Right ventricle myocardium inferior (tissue), 1 donor: ENCODE results near the gene BUB3. TPM values are rescaled to one million over a fixed set of nuclear protein-coding genes. Genes with fewer than 3 reads are reported as not detected.

Experiments used
- ATAC-seq: fragments of 200-7000 bp; cut with Tn5 transposase; one replicate; pipeline ENCODE4 v1.9.1; 2020; ENCODE audit warnings: mild to moderate bottlenecking, moderate library complexity
- DNase-seq: peaks from one replicate; pipeline ENCODE4 v3.0.0; 2021; ENCODE audit errors: missing footprints
- intact Hi-C: fragments of 100-400 bp; cut with DNase I; formaldehyde crosslinking; loops from one replicate; pipeline ENCODE4 v1.11.0; 2022
- total RNA-seq: library from RNA; stranded (reverse); fragmentation: NEBNext Ultra II Directional; extraction: Animal tissue kit (Norgen Biotek cat#: 25700); gene quantifications from one replicate; pipeline ENCODE4 v1.2.1, GENCODE V29; 2021
- donor health status: DM: no; HTN: yes; CAD: no; lungs with severe emphysema.

Gene BUB3
- total RNA-seq, 1 donor from 2014 or later: 37.7 TPM

DNA sequence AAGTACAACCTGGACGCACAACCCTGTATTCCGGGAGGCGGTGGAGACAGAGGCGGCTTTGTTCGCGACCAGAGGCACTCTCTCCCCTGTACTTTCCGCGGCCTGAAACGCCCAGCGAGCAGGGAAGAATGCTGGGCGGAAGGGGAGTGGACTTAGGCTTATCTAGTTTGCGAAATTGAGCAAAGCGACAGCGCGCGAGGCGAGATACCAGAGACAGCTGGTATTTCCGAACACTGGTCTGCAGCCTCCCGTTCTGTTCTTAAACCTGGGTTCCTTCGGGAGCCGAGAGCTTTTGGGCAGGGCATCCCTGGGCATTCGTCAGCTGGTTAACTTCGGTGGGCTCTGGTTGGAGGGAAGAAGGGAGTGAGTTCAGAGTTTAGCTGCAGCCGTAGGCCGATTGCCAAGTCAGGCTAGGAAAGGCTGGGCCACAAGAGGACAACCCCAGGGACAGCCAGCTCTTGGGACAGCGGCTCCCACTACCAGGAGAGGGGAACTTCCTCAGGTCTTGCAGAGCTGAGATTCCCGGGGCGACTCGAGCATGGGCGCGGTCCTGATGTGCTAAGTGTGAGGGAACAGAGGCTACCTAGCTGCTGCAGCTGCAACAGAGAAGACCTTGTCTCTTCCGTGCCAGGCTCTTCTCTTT is 14.6 kb upstream of the BUB3 start:
- no peak for DNase-seq
- no peak for ATAC-seq
- intact Hi-C loops: no loop called here

DNA sequence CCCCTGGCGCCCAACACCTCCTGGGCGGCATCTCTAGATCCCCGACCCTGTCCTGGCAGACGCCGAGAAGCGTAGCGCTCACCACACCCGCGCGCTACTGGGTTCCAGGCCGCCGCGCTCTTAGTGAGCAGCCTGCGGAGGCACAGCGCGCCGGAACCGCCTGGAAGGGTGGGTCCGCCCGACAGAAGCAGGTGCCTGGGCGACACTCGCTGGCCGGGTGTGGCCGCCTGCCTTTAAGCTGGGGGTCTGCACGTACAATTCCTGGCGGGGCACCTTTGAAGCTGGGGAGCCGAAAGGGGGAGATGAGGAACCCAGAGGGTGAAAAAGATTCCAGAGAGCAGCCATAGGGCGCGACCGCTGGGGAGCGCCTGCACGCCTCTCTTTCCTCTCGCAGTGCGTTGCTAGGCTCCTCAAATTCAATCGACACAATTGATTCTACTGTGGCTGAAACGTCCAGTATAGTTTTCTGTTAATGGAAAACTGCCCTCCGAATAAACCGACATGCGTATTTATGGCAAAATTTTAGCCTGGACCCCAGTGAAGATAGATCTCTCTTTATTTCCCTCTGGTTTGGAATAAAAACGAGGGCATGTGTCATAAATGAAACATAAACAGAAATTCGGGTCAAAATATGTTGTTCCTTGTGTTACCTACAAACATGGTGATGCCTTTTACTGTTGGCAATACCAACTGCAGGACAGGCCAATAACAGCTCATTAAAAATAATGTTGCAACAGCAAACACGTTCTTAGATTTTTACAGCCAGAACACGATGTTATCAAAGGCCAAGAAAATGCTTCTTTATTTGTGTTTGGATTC is 13.8 kb upstream of the BUB3 start:
- intact Hi-C loops: no loop called here
- no peak for ATAC-seq

DNA sequence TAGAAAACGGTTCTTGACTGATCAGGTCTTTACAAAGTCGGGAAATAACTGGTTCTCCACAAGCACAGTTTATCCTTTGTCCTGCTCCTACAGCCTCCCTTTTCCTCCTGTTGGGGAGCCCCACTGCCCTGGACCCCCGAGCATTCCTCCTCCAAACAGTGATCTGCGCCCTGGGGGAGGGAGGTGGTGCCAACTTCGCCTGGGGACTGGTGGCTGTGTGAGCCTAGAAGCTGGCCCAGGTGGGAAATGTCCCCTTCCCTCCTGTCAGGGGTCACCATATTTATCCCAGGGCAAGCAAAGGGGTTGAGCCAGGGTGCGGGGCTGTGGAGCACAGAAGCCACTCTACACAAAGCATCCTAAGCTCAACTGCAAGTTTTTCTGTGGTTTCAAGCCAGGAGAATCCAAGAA is 13.2 kb upstream of the BUB3 start:
- no peak for DNase-seq
- ATAC-seq: no peak
- intact Hi-C loops: no loop called here

More for the DNA sequence above, 13.8 kb upstream of the BUB3 start:
- no peak for DNase-seq

DNA sequence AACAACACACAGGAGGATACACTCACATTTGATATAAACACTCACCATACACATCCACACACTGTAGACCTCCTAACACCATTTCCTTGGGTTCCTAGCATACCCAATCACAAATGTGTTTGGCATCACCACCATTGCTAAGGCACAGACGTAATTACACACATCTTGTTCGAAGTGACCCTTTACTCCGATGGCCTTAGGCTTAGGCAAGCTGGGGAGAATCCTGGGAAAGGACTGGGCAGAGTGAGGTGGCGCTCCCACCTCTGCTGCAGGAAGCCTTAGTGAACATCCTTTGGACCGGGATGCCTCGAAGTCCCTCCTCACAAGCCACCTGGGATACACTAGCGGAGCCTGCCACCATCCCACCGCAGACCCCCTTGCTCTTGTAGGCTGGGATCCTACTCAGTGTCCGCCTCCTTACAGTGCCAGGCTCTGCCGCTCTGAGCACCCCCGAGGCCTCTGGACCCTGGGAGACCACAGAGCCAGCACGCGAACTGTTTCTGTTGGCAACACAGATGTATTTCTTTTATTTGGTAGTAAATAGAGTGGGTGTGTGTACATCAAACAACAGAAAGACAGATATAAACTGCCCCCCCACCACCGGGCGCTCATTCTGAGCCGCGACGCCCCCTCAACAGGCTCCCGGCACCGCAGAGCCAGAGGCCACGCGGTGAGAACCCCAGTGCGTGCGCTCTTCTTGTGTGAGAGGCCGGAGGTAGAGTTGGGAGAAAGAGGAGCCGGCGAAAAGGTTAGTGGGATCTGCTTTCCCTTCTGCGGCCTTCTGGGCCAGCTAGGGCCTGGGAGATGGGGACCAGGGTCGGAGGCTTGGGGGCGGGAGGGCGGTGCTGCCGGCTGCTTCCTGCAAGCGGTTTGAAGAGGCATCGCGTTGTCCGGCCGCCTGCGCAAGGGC is 12.2 kb upstream of the BUB3 start:
- DNase-seq: no peak
- no peak for ATAC-seq
- intact Hi-C loops: no loop called here

DNA sequence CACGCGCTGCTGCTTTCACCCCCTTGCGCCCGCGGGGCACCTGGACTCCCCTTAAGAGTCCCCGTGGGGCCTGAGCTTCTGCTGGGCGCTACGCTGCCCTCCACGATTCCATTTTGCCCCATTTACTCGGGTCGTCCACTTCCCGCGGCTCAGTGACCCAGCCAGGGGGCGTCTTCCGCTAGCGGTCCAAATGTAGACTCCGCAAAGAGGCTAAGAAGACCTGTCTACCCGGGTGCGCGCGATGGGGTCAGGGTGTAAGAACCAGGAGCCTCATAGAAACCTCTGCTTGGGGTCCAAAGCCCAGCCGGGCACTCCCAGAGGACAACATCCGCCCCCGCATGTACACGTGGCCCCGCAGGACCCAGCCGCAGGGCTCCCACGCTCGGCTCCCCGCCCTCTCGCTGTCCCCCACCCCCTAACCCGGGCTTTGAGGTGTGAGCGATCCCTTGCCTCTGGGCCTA is 11.5 kb upstream of the BUB3 start:
- ATAC-seq (no peak), DNase-seq (no peak)
- intact Hi-C loops: no loop called here

DNA sequence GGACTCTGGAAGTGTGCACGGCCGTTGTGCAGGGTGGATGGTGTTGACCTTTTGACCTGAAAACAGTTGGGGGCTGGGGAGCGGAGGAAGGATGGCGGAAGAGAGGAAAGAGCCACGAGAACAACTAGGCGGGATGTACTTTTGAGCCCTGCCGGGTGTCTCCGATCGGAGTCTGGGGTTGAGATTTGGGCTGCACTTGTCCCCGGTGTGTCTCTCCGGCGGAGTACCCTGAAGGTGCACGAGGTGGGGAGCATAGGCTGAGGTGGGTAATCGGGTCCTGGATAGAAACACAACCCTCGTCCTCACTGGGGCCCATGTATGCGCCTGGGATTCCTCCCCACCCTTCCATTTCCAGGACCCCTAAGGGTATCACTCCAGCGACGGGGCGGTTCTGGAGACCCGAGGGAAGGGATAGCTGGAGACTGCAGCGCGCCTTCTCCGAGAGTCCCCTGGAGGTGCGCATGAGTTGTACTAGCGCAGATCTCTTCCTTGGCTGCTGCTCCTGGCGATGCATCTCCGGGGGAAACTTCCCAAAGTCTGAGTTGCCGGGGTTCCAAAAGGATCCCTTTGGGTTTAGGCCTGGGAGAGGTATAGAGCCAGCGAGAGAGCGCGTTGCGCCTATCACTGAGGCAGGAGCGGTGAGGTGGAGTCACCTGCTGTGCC is 10.9 kb upstream of the BUB3 start:
- intact Hi-C loops: no loop called here
- no peak for ATAC-seq

DNA sequence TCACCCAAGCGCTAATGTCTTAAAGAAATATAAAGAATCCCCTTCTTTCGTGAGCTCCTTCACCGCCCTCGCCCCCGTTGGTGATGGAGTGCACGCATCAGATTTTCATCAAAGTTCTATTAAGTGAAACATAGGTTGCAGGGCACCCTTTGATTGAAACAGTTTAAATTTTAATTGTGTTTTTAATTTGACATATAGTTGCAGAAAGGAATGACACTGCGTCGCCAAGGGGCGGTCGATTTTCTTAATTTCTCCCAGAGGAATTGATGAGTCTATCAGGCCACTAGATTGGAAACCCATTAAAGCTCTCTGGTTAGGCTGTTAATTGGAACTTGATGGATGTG is 10.4 kb upstream of the BUB3 start:
- ATAC-seq: no peak

More for the DNA sequence above, 10.9 kb upstream of the BUB3 start:
- DNase-seq: no peak

DNA sequence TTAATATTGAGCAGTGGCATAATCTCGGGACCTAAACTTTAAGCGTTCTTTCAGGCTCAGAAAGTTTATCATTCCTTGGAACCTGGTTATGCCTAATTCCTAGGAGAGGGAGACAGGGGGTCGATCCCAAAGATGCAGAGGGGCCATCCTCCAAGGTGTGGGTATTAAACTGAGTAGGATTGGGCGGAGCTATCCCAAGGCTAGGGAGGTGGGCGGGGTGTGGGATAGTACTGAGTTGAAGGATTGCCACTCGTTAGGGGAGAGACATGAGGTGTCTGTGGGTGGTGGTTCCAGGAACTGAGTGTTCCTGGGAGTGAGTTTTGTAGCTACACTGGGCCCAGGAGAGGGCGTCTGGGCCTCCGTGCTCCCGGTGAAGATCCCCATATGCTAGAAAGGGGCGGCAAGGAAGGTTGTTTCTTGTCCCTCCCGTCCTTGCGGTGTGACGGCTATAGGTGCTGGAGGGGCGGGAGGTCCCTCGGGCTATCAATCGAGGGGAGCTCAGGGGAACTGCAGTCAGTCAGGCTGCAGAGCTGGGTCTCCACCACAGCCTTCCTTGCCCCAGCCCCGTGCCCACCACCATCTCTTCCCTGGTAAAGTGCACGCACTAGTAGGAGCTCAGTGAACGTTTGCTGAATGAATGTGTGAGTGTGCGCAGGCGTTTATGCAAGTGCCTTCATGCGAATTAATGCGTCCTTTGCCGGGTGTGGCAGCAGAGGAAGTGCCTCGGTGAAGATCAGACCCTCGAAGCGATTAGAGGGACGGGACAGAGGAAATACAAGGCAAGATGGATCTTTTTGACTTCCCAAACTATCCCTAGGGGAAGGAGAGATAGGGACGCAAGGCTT is 9.3 kb upstream of the BUB3 start:
- DNase-seq (no peak), ATAC-seq (no peak)
- intact Hi-C loops: no loop called here

More for the DNA sequence above, 10.4 kb upstream of the BUB3 start:
- DNase-seq: no peak
- intact Hi-C loops: no loop called here

DNA sequence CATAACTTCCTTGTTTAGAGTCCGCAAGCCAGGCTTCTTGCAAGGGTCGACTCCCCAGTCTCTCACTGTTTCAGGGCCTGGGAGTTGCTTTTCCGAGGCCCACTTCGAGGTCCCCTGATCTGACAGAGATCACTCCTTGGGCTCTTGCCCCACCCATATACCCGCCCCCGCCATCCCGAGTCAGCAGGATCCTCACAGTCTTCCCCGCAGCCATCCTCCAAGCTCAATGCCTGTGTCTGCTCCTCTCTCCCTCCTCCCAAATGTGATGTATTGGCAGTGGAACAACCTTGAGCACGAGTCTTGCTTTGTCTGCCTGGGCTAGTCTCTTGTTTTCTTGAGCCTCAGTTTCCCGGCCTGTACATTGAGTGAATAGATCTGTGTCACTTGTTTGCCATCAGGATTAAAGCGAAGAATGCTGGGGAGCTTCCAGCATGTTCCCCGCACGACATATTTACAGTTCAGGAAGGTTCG is 8.6 kb upstream of the BUB3 start:
- ATAC-seq (no peak), DNase-seq (no peak)
- intact Hi-C loops: no loop called here

DNA sequence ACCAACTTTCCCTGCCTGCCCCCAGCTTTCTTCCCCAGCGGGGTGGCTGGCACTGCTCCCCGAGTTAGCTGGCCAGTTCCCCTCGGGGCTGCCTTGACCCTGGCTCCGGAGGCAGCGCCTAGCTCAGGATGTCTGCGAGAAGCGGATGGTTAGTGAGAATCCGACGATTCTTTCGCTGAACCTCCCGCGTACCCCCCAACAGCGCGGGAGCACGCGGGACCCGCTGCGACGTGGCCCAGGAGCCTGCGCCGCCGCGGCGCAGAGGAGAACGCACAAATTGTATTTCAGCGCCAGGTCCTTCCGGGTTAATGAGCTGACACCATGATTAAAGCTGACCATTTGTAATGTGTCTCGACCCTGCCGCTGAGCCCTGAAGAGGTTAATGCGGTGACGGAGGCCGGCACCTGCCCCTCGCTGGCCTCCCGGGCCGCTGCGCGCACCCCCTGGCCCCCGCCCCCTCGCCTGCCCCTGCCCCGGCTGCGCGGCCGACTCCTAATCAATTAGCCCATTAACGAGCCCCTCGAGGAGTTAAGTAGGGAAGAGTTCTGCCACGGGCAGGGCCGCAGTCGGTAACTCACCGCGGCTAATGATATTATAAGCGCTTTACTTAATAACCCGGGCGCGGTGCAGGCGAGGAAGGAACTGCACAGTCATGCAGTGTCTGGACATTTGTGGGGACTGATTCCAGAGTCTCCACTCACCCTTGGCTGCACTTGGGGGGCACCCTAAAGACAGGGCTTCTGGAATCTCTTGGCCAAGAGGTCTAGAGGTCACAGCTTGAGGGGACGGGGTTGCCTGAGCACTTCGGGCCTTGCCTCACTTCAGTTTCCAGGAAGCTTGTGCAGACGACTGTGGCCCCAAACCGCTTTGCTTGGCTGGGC is 7.9 kb upstream of the BUB3 start:
- ATAC-seq: no peak
- intact Hi-C loops: no loop called here
- DNase-seq: no peak

DNA sequence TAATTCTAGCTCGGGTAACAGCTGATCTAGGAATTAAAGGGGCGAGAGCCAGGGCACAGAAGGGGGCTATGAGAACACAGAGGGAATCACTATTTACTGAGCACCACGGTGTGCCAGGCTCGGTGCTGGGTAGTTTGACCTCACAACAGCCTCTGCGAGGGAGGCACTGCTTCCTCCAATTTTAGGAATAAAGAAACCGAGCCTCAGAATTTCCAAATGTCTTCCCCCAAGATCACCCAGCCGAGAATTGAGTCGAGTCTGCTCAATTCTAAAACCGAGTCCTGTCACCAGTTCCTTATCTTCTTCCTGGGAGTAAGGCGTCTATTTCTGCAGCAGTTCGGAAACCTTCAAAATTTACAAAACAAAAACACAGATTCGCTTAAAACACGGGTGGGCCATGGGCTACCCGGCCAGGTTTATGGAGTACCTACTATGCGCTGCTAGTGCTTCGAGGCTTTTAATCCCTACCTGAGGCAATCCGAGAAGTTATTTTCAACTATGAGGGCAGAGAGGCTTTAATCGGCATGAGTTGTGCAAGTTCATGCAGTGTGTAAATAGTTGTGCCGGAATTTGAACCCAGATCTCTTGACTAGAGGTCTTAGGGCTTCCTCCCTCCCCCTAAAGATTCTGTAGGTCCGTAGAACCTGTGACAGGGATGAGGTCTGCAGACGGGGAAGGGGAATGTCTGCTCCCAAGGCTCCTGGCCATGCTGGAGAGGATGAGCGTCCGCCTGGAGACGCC is 7.1 kb upstream of the BUB3 start:
- intact Hi-C loops: no loop called here
- no peak for ATAC-seq
- no peak for DNase-seq

DNA sequence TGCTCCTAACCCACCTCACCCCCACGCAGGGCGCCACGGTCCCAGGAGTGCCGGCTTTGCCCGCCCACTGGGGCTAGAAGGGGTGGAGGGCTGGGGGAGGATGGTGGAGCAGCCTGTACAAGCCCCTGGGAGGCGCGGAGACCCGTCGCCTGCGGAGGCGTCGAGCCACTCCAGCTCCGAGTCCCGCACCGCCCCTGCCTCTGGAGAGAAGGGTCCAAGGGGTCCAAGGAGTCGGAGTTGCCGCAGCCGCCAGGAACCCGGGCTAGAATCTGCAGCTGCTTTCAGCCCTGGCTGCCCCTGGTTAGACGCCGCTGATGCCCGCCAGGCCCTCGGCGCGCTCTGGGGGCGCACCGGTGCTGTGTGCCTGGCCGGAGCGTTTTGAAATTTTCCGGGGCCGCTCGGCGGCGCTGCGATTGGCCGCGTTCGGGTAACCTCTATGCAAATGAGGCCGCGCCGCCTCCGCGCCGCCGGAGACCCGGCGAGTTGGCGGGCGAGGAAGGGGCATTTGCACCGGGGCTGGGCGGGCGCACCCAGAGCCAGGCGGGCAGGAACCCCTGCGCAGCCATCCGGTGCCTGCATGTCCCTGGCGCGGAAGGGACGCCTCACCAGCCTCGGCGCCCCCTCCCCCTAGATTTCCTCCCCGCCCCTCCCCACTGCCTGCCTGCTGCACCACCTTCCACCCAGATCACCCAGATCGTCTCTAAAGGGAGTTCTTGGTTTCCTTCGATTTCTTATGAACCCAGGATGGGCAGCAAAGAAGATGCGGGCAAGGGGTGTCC is 6.4 kb upstream of the BUB3 start, which contains the start of gene HMX2:
Gene HMX2 (plus strand): TSS at position 502 of the 779 bp plus-strand sequence. CDS start 243 bp downstream, at position 745.
- no peak for ATAC-seq
- no peak for DNase-seq

DNA sequence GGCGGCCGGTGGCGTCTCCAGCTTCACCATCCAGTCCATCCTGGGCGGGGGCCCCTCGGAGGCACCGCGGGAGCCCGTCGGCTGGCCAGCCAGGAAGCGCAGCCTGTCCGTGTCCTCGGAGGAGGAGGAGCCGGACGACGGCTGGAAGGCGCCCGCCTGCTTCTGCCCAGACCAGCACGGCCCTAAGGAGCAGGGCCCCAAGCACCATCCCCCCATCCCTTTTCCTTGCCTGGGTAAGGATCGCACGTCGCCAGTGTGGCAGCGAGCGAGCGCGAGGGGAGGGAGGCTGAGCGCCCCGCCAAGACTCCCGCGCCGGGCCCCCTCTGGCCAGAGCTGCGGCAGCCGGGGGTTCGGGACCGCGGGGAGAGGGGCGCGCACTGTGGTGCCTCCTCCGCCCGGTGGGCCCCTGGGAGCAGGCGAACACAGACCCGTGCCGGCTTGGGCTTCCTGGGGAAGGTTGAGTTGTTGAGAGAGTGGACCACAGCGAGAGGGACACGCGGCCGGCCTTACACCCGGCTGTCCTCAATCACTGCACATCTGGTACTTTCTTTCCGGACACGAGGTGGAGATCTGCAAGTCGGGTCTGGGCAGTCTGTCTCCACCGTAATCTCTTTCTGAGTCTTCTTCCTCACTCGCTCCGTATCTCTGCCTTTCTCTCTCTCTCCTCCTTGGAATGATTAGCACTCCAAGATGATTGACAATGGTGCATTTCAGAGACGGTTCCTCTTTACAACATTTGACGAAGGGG is 5.6 kb upstream of the BUB3 start:
- intact Hi-C loops: no loop called here
- ATAC-seq: no peak
- no peak for DNase-seq

More for the DNA sequence above, 6.4 kb upstream of the BUB3 start, which contains the start of gene HMX2:
- intact Hi-C loops: no loop called here

DNA sequence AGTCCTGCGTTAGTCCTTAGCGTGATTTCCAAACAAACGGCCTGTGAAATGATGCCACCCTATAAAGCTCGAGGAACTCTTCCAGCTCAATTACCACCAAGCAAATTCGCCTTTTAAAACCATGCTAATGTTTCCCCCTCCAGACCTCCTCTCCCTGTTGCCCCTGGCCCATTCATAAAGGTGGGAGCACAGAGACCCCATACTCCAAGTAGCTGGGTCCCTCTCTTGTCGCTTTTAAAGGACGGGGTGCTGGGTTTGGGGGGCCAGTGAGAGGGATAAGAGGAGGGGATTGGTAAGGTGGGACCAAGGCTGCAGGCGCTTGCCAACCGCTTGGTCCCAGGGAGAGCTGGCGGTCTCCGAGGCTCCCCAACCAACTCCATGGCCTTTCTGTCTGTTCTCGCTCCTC is 5.0 kb upstream of the BUB3 start:
- no peak for DNase-seq
- no peak for ATAC-seq
- intact Hi-C loops: no loop called here
